ENCODE measurements around the gene SLC15A2. TPM values are rescaled to one million over a fixed set of nuclear protein-coding genes. Genes with fewer than 3 reads are reported as not detected.

The SLC15A2 gene
- total and polyA plus RNA-seq, 4 donors = 8.5 to 48.2 (median 29.1) TPM

DNA sequence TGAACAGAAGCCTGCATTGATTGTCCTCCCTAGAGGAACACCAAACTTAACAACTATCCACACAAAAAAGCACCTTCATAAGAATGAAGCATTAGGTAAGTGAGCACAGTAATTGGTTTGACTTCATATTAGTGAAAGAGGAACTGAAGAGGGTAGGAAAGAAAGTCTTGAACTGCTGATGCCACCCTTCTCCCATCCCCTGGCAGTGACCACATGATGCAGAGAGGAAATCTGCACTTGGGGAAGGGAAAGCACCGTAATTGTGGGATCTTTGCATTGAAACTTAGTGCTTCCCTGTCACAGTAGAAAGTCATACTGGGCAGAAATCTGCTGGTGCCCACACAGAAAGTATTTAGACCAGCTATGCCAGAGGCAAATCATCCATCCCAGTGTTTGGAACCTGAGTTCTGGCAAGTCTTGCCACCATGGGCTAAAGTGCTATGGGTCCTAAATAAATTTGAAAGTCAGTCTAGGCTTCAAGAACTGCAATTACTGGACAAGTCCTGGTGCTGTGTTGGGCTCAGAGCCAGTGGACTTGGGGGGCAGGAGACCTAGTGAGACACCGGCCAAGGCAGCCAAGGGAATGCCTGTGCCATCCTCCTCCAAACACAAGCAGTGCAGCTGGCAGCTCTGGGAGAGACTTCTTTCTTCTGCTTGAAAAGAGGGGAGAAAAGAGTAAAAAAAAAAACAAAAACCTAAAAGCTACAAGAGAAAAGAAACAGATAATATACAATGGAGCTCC lies 63.6 kb downstream of the SLC15A2 start:
- H3K9me3 ChIP-seq (ENCODE audit: control insufficient read depth in 4 of 4, insufficient read depth in 3 of 4, low read length in 3 of 4) = peaks cover 0 to 2% (median under 1%) of the 10 kb centered on the region in 4 donors
- 63 to 80% methylated on average over 2 of the region's 2 CpGs for WGBS, 2 donors
- TF ChIP-seq, protein P1, sequence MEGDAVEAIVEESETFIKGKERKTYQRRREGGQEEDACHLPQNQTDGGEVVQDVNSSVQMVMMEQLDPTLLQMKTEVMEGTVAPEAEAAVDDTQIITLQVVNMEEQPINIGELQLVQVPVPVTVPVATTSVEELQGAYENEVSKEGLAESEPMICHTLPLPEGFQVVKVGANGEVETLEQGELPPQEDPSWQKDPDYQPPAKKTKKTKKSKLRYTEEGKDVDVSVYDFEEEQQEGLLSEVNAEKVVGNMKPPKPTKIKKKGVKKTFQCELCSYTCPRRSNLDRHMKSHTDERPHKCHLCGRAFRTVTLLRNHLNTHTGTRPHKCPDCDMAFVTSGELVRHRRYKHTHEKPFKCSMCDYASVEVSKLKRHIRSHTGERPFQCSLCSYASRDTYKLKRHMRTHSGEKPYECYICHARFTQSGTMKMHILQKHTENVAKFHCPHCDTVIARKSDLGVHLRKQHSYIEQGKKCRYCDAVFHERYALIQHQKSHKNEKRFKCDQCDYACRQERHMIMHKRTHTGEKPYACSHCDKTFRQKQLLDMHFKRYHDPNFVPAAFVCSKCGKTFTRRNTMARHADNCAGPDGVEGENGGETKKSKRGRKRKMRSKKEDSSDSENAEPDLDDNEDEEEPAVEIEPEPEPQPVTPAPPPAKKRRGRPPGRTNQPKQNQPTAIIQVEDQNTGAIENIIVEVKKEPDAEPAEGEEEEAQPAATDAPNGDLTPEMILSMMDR (IDR thresholded peaks at IDR 0.05; ENCODE audit: control extremely low read depth, extremely low read depth) = no peak
- DNase-seq (peak in 1 of 3 donors; percentile 9), ATAC-seq (ENCODE audit: insufficient read depth, low FRiP score) (no peak)
- no peaks in the 10 kb centered on the region for H3K36me3 ChIP-seq (ENCODE audit: control insufficient read depth in 4 of 4, insufficient read depth in 4 of 4, low read length in 4 of 4)
- H3K27me3 ChIP-seq (ENCODE audit: control insufficient read depth in 3 of 3, insufficient read depth in 3 of 3, low read length in 2 of 3) = no peaks in the 10 kb centered on the region
- no peak overlapping the region for H3K9ac ChIP-seq (ENCODE audit: insufficient read depth in 1 of 2, low read length in 2 of 2)
- no peak overlapping the region for H3K27ac ChIP-seq (ENCODE audit: low read depth in 1 of 2, low read length in 1 of 2)
- H3K4me1 ChIP-seq (ENCODE audit: control insufficient read depth in 5 of 5, insufficient read depth in 5 of 5, low read length in 5 of 5) = no peaks in the 10 kb centered on the region
- H3K4me3 ChIP-seq = no peak overlapping the region

DNA sequence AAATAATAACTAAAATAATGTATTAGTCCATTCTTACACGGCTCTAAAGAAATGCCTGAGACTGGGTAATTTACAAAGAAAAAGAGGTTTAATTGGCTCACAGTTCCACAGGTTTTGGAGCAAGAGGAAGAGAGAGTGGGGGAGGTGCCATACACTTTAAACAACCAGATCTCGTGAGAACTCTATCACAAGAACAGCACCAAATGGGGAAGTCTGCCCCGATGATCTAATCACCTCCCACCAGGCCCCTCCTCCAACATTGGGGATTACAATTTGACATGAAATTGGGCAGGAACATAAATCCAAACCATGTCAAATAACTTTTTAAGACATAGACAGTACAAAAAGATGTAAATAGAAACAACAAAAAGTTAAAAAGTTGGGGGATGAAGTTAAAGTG lies 64.6 kb downstream of the SLC15A2 start:
- no peak overlapping the region for H3K4me3 ChIP-seq
- no peak overlapping the region for H3K27ac ChIP-seq (ENCODE audit: low read depth in 1 of 2, low read length in 1 of 2)
- WGBS, 2 donors = 57 to 71% methylated on average over 3 of the region's 3 CpGs
- H3K27me3 ChIP-seq (ENCODE audit: control insufficient read depth in 3 of 3, insufficient read depth in 3 of 3, low read length in 2 of 3) = no peaks in the 10 kb centered on the region
- no peak overlapping the region for H3K9ac ChIP-seq (ENCODE audit: insufficient read depth in 1 of 2, low read length in 2 of 2)
- H3K4me1 ChIP-seq (ENCODE audit: control insufficient read depth in 5 of 5, insufficient read depth in 5 of 5, low read length in 5 of 5) = no peaks in the 10 kb centered on the region
- H3K36me3 ChIP-seq (ENCODE audit: control insufficient read depth in 4 of 4, insufficient read depth in 4 of 4, low read length in 4 of 4) = no peaks in the 10 kb centered on the region
- peaks cover 0 to 6% (median under 1%) of the 10 kb centered on the region in 4 donors for H3K9me3 ChIP-seq (ENCODE audit: control insufficient read depth in 4 of 4, insufficient read depth in 3 of 4, low read length in 3 of 4)
- TF ChIP-seq, protein P1 (IDR thresholded peaks at IDR 0.05; ENCODE audit: control extremely low read depth, extremely low read depth) = no peak
- DNase-seq = no peak
- ATAC-seq (ENCODE audit: insufficient read depth, low FRiP score) = no peak

DNA sequence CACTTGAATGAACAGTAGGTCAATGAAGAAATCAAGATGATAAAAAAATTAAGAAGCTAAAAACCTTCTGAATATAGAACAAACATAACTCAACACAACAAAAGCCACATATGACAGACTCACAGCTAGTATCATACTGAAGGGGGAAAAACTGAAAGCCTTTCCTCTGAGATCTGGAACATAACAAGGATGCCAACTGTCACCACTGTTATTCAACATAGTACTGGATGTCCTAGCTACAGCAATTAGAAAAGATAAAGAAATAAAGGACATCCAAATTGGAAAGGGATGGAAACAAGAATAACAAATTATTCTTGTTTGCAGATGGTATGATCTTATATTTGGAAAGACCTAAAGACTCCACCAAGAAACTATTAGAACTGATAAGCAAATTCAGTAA lies 67.1 kb downstream of the SLC15A2 start:
- H3K36me3 ChIP-seq (ENCODE audit: control insufficient read depth in 4 of 4, insufficient read depth in 4 of 4, low read length in 4 of 4) = no peaks in the 10 kb centered on the region
- no peak overlapping the region for H3K9ac ChIP-seq (ENCODE audit: insufficient read depth in 1 of 2, low read length in 2 of 2)
- no peak overlapping the region for H3K4me3 ChIP-seq
- H3K27ac ChIP-seq (ENCODE audit: low read depth in 1 of 2, low read length in 1 of 2) = no peak overlapping the region
- no peak for ATAC-seq (ENCODE audit: insufficient read depth, low FRiP score)
- DNase-seq = no peak
- H3K27me3 ChIP-seq (ENCODE audit: control insufficient read depth in 3 of 3, insufficient read depth in 3 of 3, low read length in 2 of 3) = no peaks in the 10 kb centered on the region
- H3K9me3 ChIP-seq (ENCODE audit: control insufficient read depth in 4 of 4, insufficient read depth in 3 of 4, low read length in 3 of 4) = peaks cover 0 to 7% (median under 1%) of the 10 kb centered on the region in 4 donors
- TF ChIP-seq, protein P1 (IDR thresholded peaks at IDR 0.05; ENCODE audit: control extremely low read depth, extremely low read depth) = no peak
- H3K4me1 ChIP-seq (ENCODE audit: control insufficient read depth in 5 of 5, insufficient read depth in 5 of 5, low read length in 5 of 5) = no peaks in the 10 kb centered on the region

DNA sequence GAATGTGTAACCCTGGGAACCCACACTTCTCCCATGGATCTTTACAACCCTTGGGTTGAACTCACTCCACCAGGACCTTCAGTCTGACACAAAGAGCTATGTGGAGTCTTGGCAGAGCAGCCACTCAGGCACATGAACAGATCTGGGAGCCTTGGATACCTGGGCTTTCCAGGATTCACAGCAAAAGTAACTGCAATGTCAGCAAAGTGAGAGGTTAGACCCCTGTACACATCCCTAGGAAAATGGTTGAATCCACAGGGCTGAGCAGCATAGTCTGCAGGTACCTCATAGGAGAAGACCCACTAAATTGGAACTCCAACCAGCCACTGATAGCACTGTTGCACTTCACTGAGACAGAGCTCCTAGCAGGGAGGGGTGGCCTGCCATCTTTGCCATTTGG lies 68.2 kb downstream of the SLC15A2 start:
- Histone ChIP-seq H3K4me3 (no peak overlapping the region), H3K36me3 (ENCODE audit: control insufficient read depth in 4 of 4, insufficient read depth in 4 of 4, low read length in 4 of 4) (no peaks in the 10 kb centered on the region), H3K4me1 (ENCODE audit: control insufficient read depth in 5 of 5, insufficient read depth in 5 of 5, low read length in 5 of 5) (no peaks in the 10 kb centered on the region), H3K9me3 (ENCODE audit: control insufficient read depth in 4 of 4, insufficient read depth in 3 of 4, low read length in 3 of 4) (peaks cover 0 to 7% (median 0%) of the 10 kb centered on the region in 4 donors), H3K9ac (ENCODE audit: insufficient read depth in 1 of 2, low read length in 2 of 2) (no peak overlapping the region), H3K27me3 (ENCODE audit: control insufficient read depth in 3 of 3, insufficient read depth in 3 of 3, low read length in 2 of 3) (no peaks in the 10 kb centered on the region), H3K27ac (ENCODE audit: low read depth in 1 of 2, low read length in 1 of 2) (no peak overlapping the region)
- no peak for DNase-seq
- ATAC-seq (ENCODE audit: insufficient read depth, low FRiP score) = no peak
- TF ChIP-seq, protein P1 (IDR thresholded peaks at IDR 0.05; ENCODE audit: control extremely low read depth, extremely low read depth) = no peak

Measured in lung (tissue), 12 donors.